H9 (cell line): ENCODE measurements around the gene CUBN. TPM values are rescaled to one million over a fixed set of nuclear protein-coding genes. Genes with fewer than 3 reads are reported as not detected.

Experiments used
- DNase-seq: peaks from one replicate; pipeline ENCODE4 v3.0.0-alpha.2; 2017
- H2AFZ ChIP-seq: one replicate; pipeline ENCODE4 v1.6.1; 2013; ENCODE audit warnings: mild to moderate bottlenecking, low read length, control low read depth, moderate library complexity
- H2AK5ac ChIP-seq: 2 replicates; pipeline ENCODE4 v1.6.1; 2013; ENCODE audit warnings: low read length, control low read depth, mixed read lengths; ENCODE audit not compliant: insufficient read length
- H2BK120ac ChIP-seq: one replicate; pipeline ENCODE4 v1.6.1; 2013; ENCODE audit warnings: low read depth, mild to moderate bottlenecking, low read length, control low read depth, inconsistent platforms; ENCODE audit not compliant: poor library complexity, severe bottlenecking
- H2BK12ac ChIP-seq: 2 replicates; pipeline ENCODE4 v1.6.1; 2013; ENCODE audit warnings: low read length, control low read depth, mixed read lengths, low read depth; ENCODE audit not compliant: insufficient read length
- H2BK15ac ChIP-seq: 2 replicates; pipeline ENCODE4 v1.6.1; 2013; ENCODE audit warnings: low read depth, low read length, control low read depth
- H2BK20ac ChIP-seq: one replicate; pipeline ENCODE4 v1.6.1; 2013; ENCODE audit warnings: low read depth, mild to moderate bottlenecking, low read length, control low read depth, inconsistent platforms; ENCODE audit not compliant: poor library complexity, severe bottlenecking
- H2BK5ac ChIP-seq: 2 replicates; pipeline ENCODE4 v1.6.1; 2013; ENCODE audit warnings: low read length, control low read depth, mixed read lengths; ENCODE audit not compliant: insufficient read length
- H3K14ac ChIP-seq: 2 replicates; pipeline ENCODE4 v1.6.1; 2013; ENCODE audit warnings: low read length, control low read depth; ENCODE audit not compliant: insufficient read depth
- H3K18ac ChIP-seq: 2 replicates; pipeline ENCODE4 v1.6.1; 2013; ENCODE audit warnings: low read depth, mild to moderate bottlenecking, mixed read lengths, low read length, control low read depth; ENCODE audit not compliant: insufficient read length
- H3K23ac ChIP-seq: 2 replicates; pipeline ENCODE4 v1.6.1; 2013; ENCODE audit warnings: low read length, control low read depth, mixed read lengths, low read depth; ENCODE audit not compliant: insufficient read length
- H3K23me2 ChIP-seq: 2 replicates; pipeline ENCODE4 v1.6.1; 2013; ENCODE audit warnings: low read depth, mild to moderate bottlenecking, mixed read lengths, low read length, control low read depth; ENCODE audit not compliant: insufficient read length, poor library complexity, severe bottlenecking
- H3K27ac ChIP-seq: 2 replicates; pipeline ENCODE4 v1.5.1; 2013; ENCODE audit warnings: low read length, control low read depth, mixed read lengths, low read depth; ENCODE audit not compliant: insufficient read length
- H3K27me3 ChIP-seq: 2 replicates; pipeline ENCODE4 v1.6.1; 2013; ENCODE audit warnings: low read length, control low read depth, inconsistent platforms; ENCODE audit not compliant: insufficient read depth
- H3K4ac ChIP-seq: 2 replicates; pipeline ENCODE4 v1.6.1; 2013; ENCODE audit warnings: low read depth, mild to moderate bottlenecking, control low read depth, inconsistent platforms, low read length, moderate library complexity
- H3K4me1 ChIP-seq: 2 replicates; pipeline ENCODE4 v1.6.1; 2013; ENCODE audit warnings: low read length, control low read depth, inconsistent platforms; ENCODE audit not compliant: insufficient read depth
- H3K4me2 ChIP-seq: 2 replicates; pipeline ENCODE4 v1.6.1; 2013; ENCODE audit warnings: low read length, control low read depth, mixed read lengths; ENCODE audit not compliant: insufficient read length, insufficient read depth
- H3K56ac ChIP-seq: 2 replicates; pipeline ENCODE4 v1.6.1; 2013; ENCODE audit warnings: low read depth, mild to moderate bottlenecking, mixed read lengths, low read length, control low read depth; ENCODE audit not compliant: insufficient read length
- H3K79me1 ChIP-seq: 2 replicates; pipeline ENCODE4 v1.6.1; 2013; ENCODE audit warnings: low read depth, mild to moderate bottlenecking, moderate library complexity, low read length, control low read depth, inconsistent platforms; ENCODE audit not compliant: insufficient read depth, poor library complexity, severe bottlenecking
- H3K79me2 ChIP-seq: 2 replicates; pipeline ENCODE4 v1.6.1; 2013; ENCODE audit warnings: low read length, control low read depth, inconsistent platforms; ENCODE audit not compliant: insufficient read depth
- H3K9ac ChIP-seq: 2 replicates; pipeline ENCODE4 v1.6.1; 2013; ENCODE audit warnings: low read length, control low read depth, mixed read lengths; ENCODE audit not compliant: insufficient read length; ENCODE audit errors: extremely low read depth
- H3K9me3 ChIP-seq: one replicate; pipeline ENCODE4 v1.6.1; 2013; ENCODE audit warnings: low read depth, low read length, inconsistent platforms; ENCODE audit not compliant: control insufficient read depth
- H3T11ph ChIP-seq: one replicate; pipeline ENCODE4 v1.6.1; 2013; ENCODE audit warnings: mild to moderate bottlenecking, low read length, control low read depth, inconsistent platforms
- H4K20me1 ChIP-seq: one replicate; pipeline ENCODE4 v1.6.1; 2013; ENCODE audit not compliant: control insufficient read depth, insufficient read length, insufficient read depth
- H4K5ac ChIP-seq: 2 replicates; pipeline ENCODE4 v1.6.1; 2013; ENCODE audit warnings: low read depth, mild to moderate bottlenecking, mixed read lengths, low read length, control low read depth; ENCODE audit not compliant: insufficient read length
- H4K8ac ChIP-seq: replicated peaks from 2 replicates; pipeline ENCODE4 v1.6.1; 2013; ENCODE audit warnings: low read length, control low read depth, mixed read lengths, low read depth; ENCODE audit not compliant: insufficient read length
- H4K91ac ChIP-seq: 2 replicates; pipeline ENCODE4 v1.6.1; 2013; ENCODE audit warnings: low read depth, mild to moderate bottlenecking, moderate library complexity, mixed read lengths, low read length, control low read depth; ENCODE audit not compliant: insufficient read length
- H3K27ac Mint-ChIP-seq, 3 experiments: 2 replicates in 2 of 3; 3 replicates in 1 of 3; pipeline ENCODE4 v1.8.0; 2020 to 2021; ENCODE audit warnings: mixed read lengths in 3 of 3, mild to moderate bottlenecking in 1 of 3, moderate library complexity in 1 of 3
- H3K27me3 Mint-ChIP-seq: 2 replicates; pipeline ENCODE4 v1.8.0; 2021; ENCODE audit warnings: low read depth, mild to moderate bottlenecking, moderate library complexity, mixed read lengths
- H3K36me3 Mint-ChIP-seq, 3 experiments: 2 replicates in 2 of 3; 3 replicates in 1 of 3; pipeline ENCODE4 v1.8.0; 2020 to 2021; ENCODE audit warnings: low read depth in 3 of 3, mixed read lengths in 3 of 3; ENCODE audit not compliant: insufficient read depth in 1 of 3
- H3K4me1 Mint-ChIP-seq, 2 experiments: 2 replicates each; pipeline ENCODE4 v1.8.0; 2020; ENCODE audit warnings: mixed read lengths in 2 of 2
- H3K4me3 Mint-ChIP-seq, 2 experiments: 2 replicates in 1 of 2; 3 replicates in 1 of 2; pipeline ENCODE4 v1.8.0; 2020 to 2021; ENCODE audit warnings: mild to moderate bottlenecking in 2 of 2, mixed read lengths in 2 of 2, moderate library complexity in 1 of 2
- H3K9me3 Mint-ChIP-seq, 2 experiments: 2 replicates in 1 of 2; 3 replicates in 1 of 2; pipeline ENCODE4 v1.8.0; 2020; ENCODE audit warnings: mild to moderate bottlenecking in 2 of 2, mixed read lengths in 2 of 2, moderate library complexity in 1 of 2
- WGBS: extraction: QIAGEN DNeasy Blood & Tissue Kit; methylation state at CpG from one replicate; pipeline ENCODE4 v1.1.7; 2013; ENCODE audit warnings: missing lambda C conversion rate, low lambda C conversion rate, mixed read lengths; ENCODE audit not compliant: insufficient read length; ENCODE audit errors: extremely low coverage; 5-methylcytosine and 5-hydroxymethylcytosine counted together
- total RNA-seq: library from RNA; stranded (reverse); gene quantifications from 2 replicates; pipeline ENCODE4 v1.2.1, GENCODE V29; 2021
- TF ChIP-seq, protein P1 (sequence below): fragments of 200-600 bp; sonication (generic); conservative IDR thresholded peaks from 3 replicates; pipeline ENCODE4 v1.8.0; 2021; ENCODE audit warnings: antibody characterized with exemption, mild to moderate bottlenecking

The CUBN gene
- total RNA-seq, 1 experiment from 2014 or later, result 0.26 TPM

DNA sequence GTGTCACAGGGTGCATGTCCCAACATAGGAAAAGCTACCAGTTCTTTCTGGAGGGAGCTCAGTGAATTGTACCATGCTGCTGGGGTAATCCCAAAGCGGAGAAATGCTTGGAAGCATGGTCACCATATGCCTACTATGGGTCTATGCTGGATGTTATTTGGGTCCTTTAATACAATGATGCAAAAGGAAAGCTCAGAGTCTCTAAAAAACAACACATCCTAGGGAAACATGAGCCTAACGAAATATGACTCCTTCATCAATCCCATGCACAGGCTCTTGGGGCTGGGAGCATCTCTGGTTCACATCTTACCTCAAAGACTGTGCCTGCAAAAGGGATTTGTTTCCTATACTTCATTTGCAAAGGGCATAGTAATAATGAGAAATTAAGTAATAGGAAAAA is 65.2 kb downstream of the CUBN start:
- H2BK15ac ChIP-seq, result no peak overlapping the region
- no peak overlapping the region for H3K4me2 ChIP-seq
- no peak overlapping the region for H3K9ac ChIP-seq
- no peaks in the 10 kb centered on the region for H3K23me2 ChIP-seq
- no peak overlapping the region for H4K91ac ChIP-seq
- no peak overlapping the region for H3K4me3 Mint-ChIP-seq
- H4K8ac ChIP-seq, result no peak overlapping the region
- H2BK20ac ChIP-seq, result no peak overlapping the region
- H3K27me3 ChIP-seq, result no peaks in the 10 kb centered on the region
- 0 out of 2 replicates have a peak, but pooled peaks cover 3% of the 10 kb centered on the region for H3K4me1 ChIP-seq
- no peak overlapping the region for H2AFZ ChIP-seq
- H3K36me3 Mint-ChIP-seq, result peaks cover 0 to 3% (median 0%) of the 10 kb centered on the region in 3 experiments; a peak in 2 of 7 replicates
- H3K79me1 ChIP-seq, result no peaks in the 10 kb centered on the region
- no peak overlapping the region for H4K5ac ChIP-seq
- H2BK5ac ChIP-seq, result no peak overlapping the region
- H4K20me1 ChIP-seq, result no peaks in the 10 kb centered on the region
- peaks cover 12 to 27% of the 10 kb centered on the region in 2 experiments for H3K4me1 Mint-ChIP-seq
- no peak overlapping the region for H2BK12ac ChIP-seq
- H3K4ac ChIP-seq, result no peak overlapping the region
- DNase-seq, result no peak
- no peak overlapping the region for H3K18ac ChIP-seq
- TF ChIP-seq, protein P1, sequence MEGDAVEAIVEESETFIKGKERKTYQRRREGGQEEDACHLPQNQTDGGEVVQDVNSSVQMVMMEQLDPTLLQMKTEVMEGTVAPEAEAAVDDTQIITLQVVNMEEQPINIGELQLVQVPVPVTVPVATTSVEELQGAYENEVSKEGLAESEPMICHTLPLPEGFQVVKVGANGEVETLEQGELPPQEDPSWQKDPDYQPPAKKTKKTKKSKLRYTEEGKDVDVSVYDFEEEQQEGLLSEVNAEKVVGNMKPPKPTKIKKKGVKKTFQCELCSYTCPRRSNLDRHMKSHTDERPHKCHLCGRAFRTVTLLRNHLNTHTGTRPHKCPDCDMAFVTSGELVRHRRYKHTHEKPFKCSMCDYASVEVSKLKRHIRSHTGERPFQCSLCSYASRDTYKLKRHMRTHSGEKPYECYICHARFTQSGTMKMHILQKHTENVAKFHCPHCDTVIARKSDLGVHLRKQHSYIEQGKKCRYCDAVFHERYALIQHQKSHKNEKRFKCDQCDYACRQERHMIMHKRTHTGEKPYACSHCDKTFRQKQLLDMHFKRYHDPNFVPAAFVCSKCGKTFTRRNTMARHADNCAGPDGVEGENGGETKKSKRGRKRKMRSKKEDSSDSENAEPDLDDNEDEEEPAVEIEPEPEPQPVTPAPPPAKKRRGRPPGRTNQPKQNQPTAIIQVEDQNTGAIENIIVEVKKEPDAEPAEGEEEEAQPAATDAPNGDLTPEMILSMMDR, result no peak
- WGBS, result no CpG with 5 or more reads among the region's 2 CpGs
- no peak overlapping the region for H3K14ac ChIP-seq
- peaks cover 0 to 5% of the 10 kb centered on the region in 2 experiments; a peak in 2 of 5 replicates for H3K9me3 Mint-ChIP-seq
- H2BK120ac ChIP-seq, result no peak overlapping the region
- H3K23ac ChIP-seq, result no peak overlapping the region
- H3K27me3 Mint-ChIP-seq, result no peaks in the 10 kb centered on the region
- H3K27ac ChIP-seq, result no peak overlapping the region
- H3K27ac Mint-ChIP-seq, result no peak overlapping the region
- H3K79me2 ChIP-seq, result no peaks in the 10 kb centered on the region
- H3T11ph ChIP-seq, result no peak overlapping the region
- no peaks in the 10 kb centered on the region for H3K9me3 ChIP-seq
- H2AK5ac ChIP-seq, result no peak overlapping the region
- no peak overlapping the region for H3K56ac ChIP-seq
